Mesendoderm (in vitro differentiated cells): ENCODE measurements around the gene TNFRSF9.

ENCODE experiments used
- DNase-seq: peaks from one replicate; pipeline ENCODE4 v3.0.0; 2013
- H2AK5ac ChIP-seq: 2 replicates; pipeline ENCODE4 v1.6.1; 2013; ENCODE audit warnings: low read length, inconsistent platforms
- H2BK120ac ChIP-seq: 2 replicates; pipeline ENCODE4 v1.6.1; 2013; ENCODE audit warnings: low read depth, mild to moderate bottlenecking, low read length, moderate library complexity, mixed read lengths
- H2BK15ac ChIP-seq: replicated peaks from 2 replicates; pipeline ENCODE4 v1.6.1; 2013; ENCODE audit warnings: low read depth, mild to moderate bottlenecking, moderate library complexity
- H2BK5ac ChIP-seq: 2 replicates; pipeline ENCODE4 v1.6.1; 2013; ENCODE audit warnings: low read length, inconsistent platforms
- H3K18ac ChIP-seq: 2 replicates; pipeline ENCODE4 v1.6.1; 2013; ENCODE audit warnings: mild to moderate bottlenecking, low read length, mixed read lengths
- H3K23ac ChIP-seq: one replicate; pipeline ENCODE4 v1.6.1; 2013; ENCODE audit warnings: low read length
- H3K27ac ChIP-seq: 2 replicates; pipeline ENCODE4 v1.5.1; 2013; ENCODE audit warnings: low read depth, mild to moderate bottlenecking, inconsistent platforms, low read length, moderate library complexity
- H3K27me3 ChIP-seq: 2 replicates; pipeline ENCODE4 v1.6.1; 2013; ENCODE audit warnings: low read length, control low read depth, mild to moderate bottlenecking, inconsistent platforms; ENCODE audit not compliant: insufficient read depth, poor library complexity
- H3K36me3 ChIP-seq: 2 replicates; pipeline ENCODE4 v1.6.1; 2013; ENCODE audit warnings: low read length, inconsistent platforms; ENCODE audit not compliant: control insufficient read depth, insufficient read depth
- H3K4ac ChIP-seq: one replicate; pipeline ENCODE4 v1.6.1; 2013; ENCODE audit warnings: low read depth, mild to moderate bottlenecking, low read length, moderate library complexity
- H3K4me1 ChIP-seq: 2 replicates; pipeline ENCODE4 v1.6.1; 2013; ENCODE audit warnings: low read depth, low read length, inconsistent platforms; ENCODE audit not compliant: control insufficient read depth
- H3K4me2 ChIP-seq: 2 replicates; pipeline ENCODE4 v1.6.1; 2013; ENCODE audit warnings: low read length
- H3K4me3 ChIP-seq: 2 replicates; pipeline ENCODE4 v1.5.1; 2013; ENCODE audit warnings: mild to moderate bottlenecking, low read length
- H3K56ac ChIP-seq: one replicate; pipeline ENCODE4 v1.6.1; 2013; ENCODE audit warnings: low read length
- H3K79me1 ChIP-seq: 2 replicates; pipeline ENCODE4 v1.6.1; 2013; ENCODE audit warnings: low read length, inconsistent platforms
- H3K79me2 ChIP-seq: 2 replicates; pipeline ENCODE4 v1.6.1; 2013; ENCODE audit warnings: mild to moderate bottlenecking, low read length; ENCODE audit not compliant: control insufficient read depth, insufficient read depth
- H3K9ac ChIP-seq: 2 replicates; pipeline ENCODE4 v1.6.1; 2013; ENCODE audit warnings: low read length, inconsistent platforms
- H4K5ac ChIP-seq: one replicate; pipeline ENCODE4 v1.6.1; 2013; ENCODE audit warnings: low read length
- H4K8ac ChIP-seq: one replicate; pipeline ENCODE4 v1.6.1; 2013; ENCODE audit warnings: low read depth, mild to moderate bottlenecking, control low read depth, low read length, moderate library complexity
- WGBS: extraction: QIAGEN DNeasy Blood & Tissue Kit; methylation state at CpG from one replicate; pipeline ENCODE4 v1.1.7; 2013; ENCODE audit warnings: low lambda C conversion rate, missing lambda C conversion rate; ENCODE audit not compliant: insufficient coverage; ENCODE audit errors: extremely low coverage; 5-methylcytosine and 5-hydroxymethylcytosine counted together

The TNFRSF9 gene

GRCh38 chr1:7960867-7961215 lies 20.2 kb upstream of the TNFRSF9 start:
- Histone ChIP-seq H3K4me3 (peak overlapping the region; percentile 76), H3K27me3 (no peaks in the 10 kb centered on the region), H4K5ac (no peak overlapping the region), H3K56ac (peak overlapping the region; percentile 96), H2AK5ac (no peak overlapping the region), H2BK15ac (no peak overlapping the region), H3K9ac (peak overlapping the region; percentile 90), H2BK5ac (no peak overlapping the region), H2BK120ac (no peak overlapping the region), H4K8ac (no peak overlapping the region), H3K36me3 (peaks cover 3% of the 10 kb centered on the region), H3K27ac (peak overlapping the region; percentile 81), H3K18ac (peak overlapping the region; percentile 88), H3K79me2 (peaks cover 17% of the 10 kb centered on the region), H3K4me2 (peak overlapping the region; percentile 6), H3K4ac (peak overlapping the region; percentile 95), H3K23ac (no peak overlapping the region), H3K79me1 (peaks cover 5% of the 10 kb centered on the region), H3K4me1 (peaks cover 2% of the 10 kb centered on the region)
- WGBS = 100% methylated on average over 1 of the region's 3 CpGs
- no peak for DNase-seq

- Histone ChIP-seq H3K4ac (no peak overlapping the region), H3K4me2 (no peak overlapping the region), H3K79me1 (peaks cover 5% of the 10 kb centered on the region), H4K5ac (no peak overlapping the region), H3K23ac (no peak overlapping the region), H3K79me2 (peaks cover 17% of the 10 kb centered on the region), H2BK120ac (no peak overlapping the region), H2BK5ac (no peak overlapping the region), H3K27ac (no peak overlapping the region), H3K4me3 (no peak overlapping the region), H4K8ac (no peak overlapping the region), H2BK15ac (no peak overlapping the region), H3K27me3 (no peaks in the 10 kb centered on the region), H3K9ac (no peak overlapping the region), H3K4me1 (peaks cover 2% of the 10 kb centered on the region), H3K56ac (peak overlapping the region; percentile 53), H3K18ac (peak overlapping the region; percentile 34), H2AK5ac (no peak overlapping the region), H3K36me3 (peaks cover 3% of the 10 kb centered on the region)
- no CpG with 5 or more reads among the region's 2 CpGs for WGBS
- no peak for DNase-seq
Measured at GRCh38 chr1:7960165-7960564, 19.5 kb upstream of the TNFRSF9 start.

- Histone ChIP-seq H2BK120ac (no peak overlapping the region), H3K23ac (no peak overlapping the region), H3K79me1 (no peaks in the 10 kb centered on the region), H3K56ac (no peak overlapping the region), H3K27ac (no peak overlapping the region), H3K9ac (no peak overlapping the region), H2AK5ac (no peak overlapping the region), H3K36me3 (no peaks in the 10 kb centered on the region), H3K18ac (no peak overlapping the region), H3K4me3 (no peak overlapping the region), H3K4me2 (no peak overlapping the region), H3K4ac (no peak overlapping the region), H4K8ac (no peak overlapping the region), H3K27me3 (no peaks in the 10 kb centered on the region), H3K79me2 (no peaks in the 10 kb centered on the region), H2BK15ac (no peak overlapping the region), H4K5ac (no peak overlapping the region), H3K4me1 (peaks cover 2% of the 10 kb centered on the region), H2BK5ac (no peak overlapping the region)
- WGBS = no CpG with 5 or more reads among the region's 10 CpGs
- no peak for DNase-seq
Measured at GRCh38 chr1:7956218-7957032, 15.8 kb upstream of the TNFRSF9 start.

- Histone ChIP-seq H3K9ac (no peak overlapping the region), H3K79me1 (no peaks in the 10 kb centered on the region), H2BK15ac (no peak overlapping the region), H3K4ac (no peak overlapping the region), H3K36me3 (no peaks in the 10 kb centered on the region), H3K79me2 (no peaks in the 10 kb centered on the region), H3K27me3 (no peaks in the 10 kb centered on the region), H4K5ac (no peak overlapping the region), H2BK120ac (no peak overlapping the region), H3K4me1 (no peaks in the 10 kb centered on the region), H3K27ac (no peak overlapping the region), H3K18ac (no peak overlapping the region), H2AK5ac (no peak overlapping the region), H2BK5ac (no peak overlapping the region), H4K8ac (no peak overlapping the region), H3K4me3 (no peak overlapping the region), H3K4me2 (no peak overlapping the region), H3K23ac (no peak overlapping the region), H3K56ac (no peak overlapping the region)
- no peak for DNase-seq
- WGBS = 100% methylated on average over 2 of the region's 7 CpGs
Measured at GRCh38 chr1:7954683-7955082, 14.0 kb upstream of the TNFRSF9 start.

GRCh38 chr1:7953850-7954609 lies 13.4 kb upstream of the TNFRSF9 start:
- peak overlapping the region; percentile 31 for H3K4me2 ChIP-seq
- no peak overlapping the region for H3K27ac ChIP-seq
- H2BK120ac ChIP-seq = no peak overlapping the region
- H3K18ac ChIP-seq = no peak overlapping the region
- no peaks in the 10 kb centered on the region for H3K4me1 ChIP-seq
- peak overlapping the region; percentile 15 for H3K56ac ChIP-seq
- no peak overlapping the region for H2BK5ac ChIP-seq
- H4K5ac ChIP-seq = no peak overlapping the region
- peak; percentile 67 for DNase-seq
- H2BK15ac ChIP-seq = no peak overlapping the region
- H2AK5ac ChIP-seq = no peak overlapping the region
- WGBS = no CpG with 5 or more reads among the region's 65 CpGs
- H3K4ac ChIP-seq = no peak overlapping the region
- no peaks in the 10 kb centered on the region for H3K79me2 ChIP-seq
- peak overlapping the region; percentile 36 for H3K9ac ChIP-seq
- H4K8ac ChIP-seq = no peak overlapping the region
- no peaks in the 10 kb centered on the region for H3K36me3 ChIP-seq
- H3K79me1 ChIP-seq = no peaks in the 10 kb centered on the region
- no peaks in the 10 kb centered on the region for H3K27me3 ChIP-seq
- H3K23ac ChIP-seq = no peak overlapping the region
- peak overlapping the region; percentile 12 for H3K4me3 ChIP-seq
